HG03354 (cell line): ENCODE measurements around the gene NKTR.

Source experiments
- ATAC-seq: cut with Tn5 transposase; IDR thresholded peaks from one replicate; pipeline ENCODE4 v1.9.1; 2021; ENCODE audit warnings: mild to moderate bottlenecking; ENCODE audit not compliant: unreplicated experiment, poor library complexity, severe bottlenecking

Gene NKTR

DNA sequence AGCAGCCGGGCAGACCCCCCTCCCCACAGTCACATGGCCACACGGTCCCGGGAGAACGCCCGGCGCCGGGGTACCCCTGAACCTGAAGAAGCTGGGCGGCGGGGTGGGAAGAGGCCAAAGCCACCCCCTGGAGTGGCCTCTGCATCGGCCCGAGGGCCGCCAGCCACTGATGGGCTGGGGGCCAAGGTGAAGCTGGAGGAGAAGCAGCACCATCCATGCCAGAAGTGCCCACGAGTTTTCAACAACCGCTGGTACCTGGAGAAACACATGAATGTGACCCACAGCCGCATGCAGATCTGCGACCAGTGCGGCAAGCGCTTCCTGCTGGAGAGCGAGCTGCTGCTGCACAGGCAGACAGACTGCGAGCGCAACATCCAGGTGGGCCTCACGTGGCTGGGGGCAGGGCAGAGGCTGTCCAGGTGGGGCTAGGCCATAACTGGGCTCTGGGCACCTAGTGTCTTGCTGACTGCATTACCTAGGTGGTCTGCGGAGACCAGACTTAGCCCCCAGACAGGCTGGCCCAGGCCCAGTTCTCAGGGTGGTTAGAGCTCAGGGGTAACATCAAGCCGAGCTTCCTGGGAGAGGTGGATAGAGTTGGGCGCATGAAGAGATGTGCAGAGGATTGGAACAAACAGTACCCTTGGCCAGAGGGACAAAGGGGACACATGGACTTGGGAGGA is 59.1 kb downstream of the NKTR start:
- no peak for ATAC-seq

DNA sequence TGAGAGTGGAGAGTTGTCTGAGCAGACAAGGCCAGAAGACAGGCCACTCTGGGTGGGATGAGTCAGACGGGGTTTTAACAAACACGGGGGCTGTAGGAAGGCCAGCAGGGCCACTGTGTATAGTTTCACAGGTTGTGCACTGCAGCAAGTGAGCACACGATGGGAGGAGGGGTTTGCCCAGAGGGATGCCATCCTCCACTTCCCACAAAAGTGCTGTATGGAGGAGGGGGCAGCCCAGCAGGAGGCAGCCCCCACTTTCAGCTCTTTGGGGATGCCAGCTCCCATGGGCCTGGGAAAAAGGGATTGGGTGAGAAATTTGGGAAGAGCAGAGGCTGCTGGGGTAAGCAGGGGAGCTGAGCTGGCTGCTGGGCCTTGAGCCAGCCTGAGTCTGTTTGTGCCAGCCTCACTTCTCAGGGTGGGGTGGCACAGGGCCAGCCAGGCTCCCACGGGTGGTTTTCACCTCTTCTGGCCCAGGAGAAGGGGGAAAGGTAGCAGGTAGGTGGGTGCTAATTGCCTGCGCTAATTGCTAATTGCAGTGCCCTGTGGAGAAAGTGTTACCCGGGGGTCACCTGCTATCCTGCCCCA is 59.7 kb downstream of the NKTR start:
- ATAC-seq, result no peak

DNA sequence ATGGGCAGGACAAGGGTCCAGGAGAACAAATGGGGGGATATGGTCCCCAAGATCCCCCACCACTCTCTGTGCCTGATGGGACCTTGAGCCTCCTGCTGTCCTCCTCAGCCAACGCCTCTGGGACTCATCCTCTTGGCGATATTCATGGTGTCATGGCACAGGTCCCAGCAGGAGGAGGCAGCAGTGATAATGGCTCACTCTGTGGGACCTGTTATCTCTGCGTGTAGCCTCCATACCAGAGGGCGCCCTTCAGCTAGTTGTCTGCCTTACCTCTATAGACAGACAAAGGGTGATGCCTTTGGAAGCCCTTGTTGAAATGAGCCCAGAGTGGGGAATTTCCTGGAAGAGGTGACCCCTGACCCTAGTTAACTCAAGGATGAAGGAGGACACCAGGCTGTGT is 60.4 kb downstream of the NKTR start:
- no peak for ATAC-seq

DNA sequence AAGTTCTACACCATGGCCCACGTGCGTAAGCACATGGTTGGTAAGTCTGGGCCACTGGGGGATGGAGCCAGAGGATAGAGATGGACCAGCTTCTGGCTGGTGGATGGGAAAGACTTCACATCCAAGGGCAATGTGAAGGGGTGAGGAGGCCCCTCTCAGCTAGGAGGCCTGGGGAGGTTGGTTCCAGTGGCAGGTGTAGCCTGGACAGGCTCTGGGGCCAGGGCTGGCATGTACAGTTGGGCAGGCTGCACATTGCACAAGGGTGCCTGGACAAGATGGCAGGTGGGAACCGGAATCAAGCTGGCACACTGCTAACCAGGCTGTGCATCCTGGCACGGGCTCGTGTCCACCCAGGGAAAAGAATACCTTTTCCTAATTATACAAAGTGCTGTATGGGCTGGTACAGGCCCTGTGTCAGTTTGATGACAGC is 61.1 kb downstream of the NKTR start:
- no peak for ATAC-seq

DNA sequence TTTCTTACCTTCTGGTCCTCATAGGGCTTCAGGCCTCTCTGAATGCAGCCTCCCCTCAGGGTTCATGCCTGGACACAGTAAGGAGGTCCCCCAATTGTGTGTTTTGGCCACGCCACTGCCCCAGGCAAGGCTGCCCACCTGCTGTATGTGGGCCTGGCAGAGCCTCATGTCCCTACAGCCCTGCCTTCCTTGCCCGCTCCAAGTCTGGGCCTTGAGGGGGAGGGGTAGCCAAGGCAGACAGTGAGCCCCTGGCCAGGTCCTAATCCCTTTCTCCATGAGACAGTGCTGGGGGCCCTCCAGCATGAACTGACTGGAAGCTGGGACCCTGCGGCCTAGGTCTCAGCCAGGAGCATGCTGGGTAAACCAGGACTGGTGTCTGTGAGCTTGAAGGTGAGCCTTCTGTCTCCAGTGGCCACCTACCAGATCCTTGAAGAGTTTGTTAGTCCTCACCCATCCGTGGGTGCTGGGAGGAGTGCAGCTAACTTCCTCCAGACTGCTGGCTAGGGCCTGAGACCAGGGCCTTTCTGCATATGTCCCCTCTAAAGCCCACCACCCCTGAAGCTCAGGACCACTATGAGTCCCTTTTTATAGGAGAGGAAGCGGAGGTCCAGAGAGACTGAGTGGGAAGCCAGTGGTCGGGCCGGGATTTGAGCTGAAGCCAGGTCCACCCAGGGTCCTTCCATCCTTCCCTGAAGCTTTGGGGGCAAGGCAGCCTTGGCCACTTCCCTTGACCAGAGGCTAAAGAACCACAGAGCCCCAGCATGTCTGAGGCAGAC is 61.7 kb downstream of the NKTR start:
- no peak for ATAC-seq

DNA sequence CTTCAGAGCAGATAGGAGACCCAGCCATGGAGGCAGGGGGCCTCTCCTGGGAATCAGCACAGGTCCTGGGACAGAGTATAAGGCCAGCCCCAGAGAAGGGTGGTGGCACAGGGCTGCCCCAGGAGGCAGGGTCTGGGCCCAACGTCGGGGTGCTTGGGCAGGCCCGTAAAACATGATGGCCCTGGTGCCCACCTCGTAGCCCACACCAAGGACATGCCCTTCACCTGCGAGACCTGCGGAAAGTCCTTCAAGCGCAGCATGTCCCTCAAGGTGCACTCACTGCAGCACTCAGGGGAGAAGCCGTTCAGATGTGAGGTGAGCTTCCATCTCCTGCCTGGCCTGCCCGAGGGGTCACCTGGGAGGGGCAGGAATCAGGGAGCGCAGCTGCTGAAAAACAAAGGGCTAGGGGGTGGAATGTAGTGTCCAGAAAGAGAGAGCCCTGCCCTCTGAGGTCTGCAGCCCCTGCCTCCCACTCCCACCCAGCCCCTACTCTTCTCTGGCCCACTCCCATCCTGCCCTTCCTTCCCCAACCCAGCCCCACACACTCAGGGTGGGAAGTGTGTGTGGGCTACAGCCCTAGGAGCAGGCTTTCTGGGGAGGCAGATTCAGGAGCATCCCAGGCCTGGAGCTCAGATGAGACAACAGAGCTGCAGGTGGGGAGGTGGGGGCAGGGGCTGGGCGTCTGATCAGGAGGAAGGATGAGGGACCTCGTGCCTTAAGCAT is 62.5 kb downstream of the NKTR start:
- ATAC-seq, result no peak

DNA sequence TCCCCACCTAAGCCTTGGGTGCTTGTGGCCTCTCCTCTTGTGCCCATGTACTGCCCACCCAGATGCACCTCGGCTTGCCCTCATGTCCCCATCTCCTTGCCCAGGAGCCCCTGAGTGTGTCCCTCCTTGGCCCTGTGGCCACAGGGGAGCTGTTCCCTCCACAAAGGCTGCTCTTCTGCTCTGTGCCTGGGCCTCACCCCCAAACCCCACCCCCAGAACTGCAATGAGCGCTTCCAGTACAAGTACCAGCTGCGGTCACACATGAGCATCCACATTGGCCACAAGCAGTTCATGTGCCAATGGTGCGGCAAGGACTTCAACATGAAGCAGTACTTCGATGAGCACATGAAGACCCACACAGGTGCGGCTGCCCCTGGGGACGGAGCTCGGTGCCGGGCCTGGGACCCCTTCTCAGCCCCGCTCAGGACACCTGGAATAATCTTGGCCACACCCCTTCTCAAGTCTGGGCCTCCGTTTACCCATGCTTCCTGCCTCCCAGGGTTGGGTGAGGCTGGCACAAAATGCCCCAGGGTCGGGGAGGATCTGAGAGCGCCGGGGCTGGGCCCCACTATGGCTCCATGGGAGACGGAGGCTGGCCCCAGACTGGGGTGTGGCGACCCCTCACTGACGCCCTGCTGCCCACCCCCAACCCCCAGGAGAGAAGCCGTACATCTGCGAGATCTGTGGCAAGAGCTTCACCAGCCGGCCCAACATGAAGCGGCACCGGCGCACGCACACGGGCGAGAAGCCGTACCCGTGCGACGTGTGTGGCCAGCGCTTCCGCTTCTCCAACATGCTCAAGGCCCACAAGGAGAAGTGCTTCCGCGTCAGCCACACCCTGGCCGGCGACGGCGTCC is 63.3 kb downstream of the NKTR start:
- peak; percentile 51 for ATAC-seq

DNA sequence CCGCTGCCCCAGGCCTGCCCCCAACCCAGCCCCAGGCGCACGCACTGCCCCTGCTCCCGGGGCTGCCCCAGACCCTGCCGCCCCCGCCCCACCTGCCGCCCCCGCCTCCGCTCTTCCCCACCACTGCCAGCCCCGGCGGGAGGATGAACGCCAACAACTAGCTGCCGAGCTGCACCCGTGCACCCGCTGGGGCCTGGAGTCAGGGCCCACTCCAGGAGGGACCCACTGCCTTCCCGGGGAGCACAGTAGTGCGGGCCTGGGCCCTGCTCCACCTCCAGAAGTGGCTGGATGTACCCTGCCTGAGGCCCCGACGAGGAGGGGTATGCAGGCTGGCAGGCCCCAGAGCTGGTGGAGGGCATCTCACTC is 63.9 kb downstream of the NKTR start:
- ATAC-seq, result no peak

DNA sequence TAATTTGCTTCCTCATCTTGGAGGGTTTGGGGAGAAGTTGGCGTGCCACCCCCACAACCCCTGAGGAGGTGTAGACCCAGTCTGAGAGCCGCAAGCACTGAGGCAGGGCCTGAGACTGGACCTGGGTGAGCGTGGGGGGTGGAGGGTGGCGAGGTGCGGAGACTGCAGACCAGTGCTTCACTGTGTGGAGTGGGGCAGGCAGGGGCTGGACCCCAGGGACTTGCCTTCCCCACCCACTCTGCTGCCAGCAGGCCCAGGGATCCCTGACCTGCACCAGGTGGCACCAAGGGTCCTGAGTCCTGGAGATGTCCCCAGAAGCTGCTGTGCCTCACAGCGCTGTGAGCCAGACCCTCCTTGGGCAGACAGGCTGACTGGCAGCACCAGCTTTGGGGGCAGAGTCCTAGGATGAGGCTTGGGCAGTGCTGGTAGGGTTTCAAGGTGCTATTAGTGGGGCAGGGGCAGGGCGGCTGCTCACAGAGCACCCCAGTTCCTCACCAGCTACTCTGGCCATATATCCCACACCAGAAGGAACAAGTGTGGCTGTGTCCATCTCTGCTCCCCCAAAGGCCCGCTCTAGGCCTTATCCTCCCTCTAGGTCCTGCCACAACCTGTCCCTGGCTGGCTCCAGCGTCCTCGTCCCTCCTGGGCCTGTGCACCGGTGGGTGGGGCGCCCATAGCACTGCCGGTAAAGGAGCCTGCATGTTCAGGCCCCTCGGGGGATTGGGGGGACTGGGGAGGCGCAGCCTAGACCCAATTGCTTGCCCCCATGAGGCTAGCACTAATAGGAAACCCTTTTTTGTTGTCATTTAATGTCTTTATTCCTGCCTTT is 64.8 kb downstream of the NKTR start:
- no peak for ATAC-seq

DNA sequence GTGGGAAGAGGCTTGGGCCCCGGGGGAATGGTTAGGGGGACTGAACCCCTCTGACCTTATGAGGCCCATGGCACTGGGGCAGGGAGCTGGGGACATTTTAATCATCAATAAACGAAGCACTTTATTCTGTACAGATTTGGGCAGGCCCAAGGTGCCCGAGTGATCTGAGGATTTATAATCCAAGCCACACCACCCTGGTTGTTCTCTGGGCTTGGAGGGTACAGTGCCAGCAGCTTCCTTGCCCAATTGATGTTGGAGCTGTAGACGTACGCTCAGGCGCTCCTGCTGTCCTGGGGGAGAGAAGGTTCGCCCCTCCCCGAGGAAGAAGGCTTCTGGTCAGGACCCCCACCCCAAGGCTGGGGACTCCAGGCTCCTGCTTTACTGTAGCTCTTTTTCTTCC is 65.5 kb downstream of the NKTR start:
- no peak for ATAC-seq

DNA sequence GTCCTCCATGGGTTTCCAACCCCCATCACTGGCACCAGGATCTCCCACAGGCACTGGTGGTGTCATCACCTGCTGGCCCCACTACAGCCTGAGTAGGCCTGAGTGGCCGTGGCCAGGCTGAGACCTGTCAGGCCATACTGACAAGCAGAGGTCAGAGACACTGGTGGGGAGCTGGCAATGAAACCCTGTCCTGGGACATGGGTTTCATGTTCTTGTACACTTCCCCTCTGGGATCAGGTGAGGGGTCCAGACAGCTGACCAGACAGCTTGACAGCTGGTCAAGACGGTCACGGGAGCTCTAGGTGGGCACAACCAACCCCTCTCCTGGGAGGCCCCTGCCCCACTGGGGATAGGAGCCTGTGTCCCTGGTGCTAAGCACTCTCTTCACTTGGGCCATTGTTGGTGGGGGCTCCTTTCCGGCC is 66.1 kb downstream of the NKTR start:
- ATAC-seq, result no peak

DNA sequence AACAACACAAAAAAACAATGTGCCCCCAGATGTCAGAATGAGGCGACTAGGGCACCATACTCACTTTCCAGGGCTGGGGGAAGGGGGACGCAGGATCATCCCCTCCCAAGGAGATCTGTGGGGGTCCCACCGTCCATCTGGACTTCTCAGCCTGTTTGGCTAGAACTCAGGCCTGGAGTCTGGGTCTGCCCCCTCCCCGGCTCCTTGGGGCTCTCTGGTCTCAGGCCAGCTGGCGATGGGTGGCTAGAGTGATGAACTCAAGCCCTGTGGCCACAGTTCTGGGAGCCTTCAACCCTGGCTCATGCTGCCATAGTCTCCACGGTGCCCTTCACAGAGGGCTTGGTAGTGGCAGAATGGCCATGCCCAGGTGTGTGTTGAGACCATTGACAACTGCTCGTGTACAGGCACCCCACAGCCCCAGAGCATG is 66.6 kb downstream of the NKTR start:
- ATAC-seq, result no peak

DNA sequence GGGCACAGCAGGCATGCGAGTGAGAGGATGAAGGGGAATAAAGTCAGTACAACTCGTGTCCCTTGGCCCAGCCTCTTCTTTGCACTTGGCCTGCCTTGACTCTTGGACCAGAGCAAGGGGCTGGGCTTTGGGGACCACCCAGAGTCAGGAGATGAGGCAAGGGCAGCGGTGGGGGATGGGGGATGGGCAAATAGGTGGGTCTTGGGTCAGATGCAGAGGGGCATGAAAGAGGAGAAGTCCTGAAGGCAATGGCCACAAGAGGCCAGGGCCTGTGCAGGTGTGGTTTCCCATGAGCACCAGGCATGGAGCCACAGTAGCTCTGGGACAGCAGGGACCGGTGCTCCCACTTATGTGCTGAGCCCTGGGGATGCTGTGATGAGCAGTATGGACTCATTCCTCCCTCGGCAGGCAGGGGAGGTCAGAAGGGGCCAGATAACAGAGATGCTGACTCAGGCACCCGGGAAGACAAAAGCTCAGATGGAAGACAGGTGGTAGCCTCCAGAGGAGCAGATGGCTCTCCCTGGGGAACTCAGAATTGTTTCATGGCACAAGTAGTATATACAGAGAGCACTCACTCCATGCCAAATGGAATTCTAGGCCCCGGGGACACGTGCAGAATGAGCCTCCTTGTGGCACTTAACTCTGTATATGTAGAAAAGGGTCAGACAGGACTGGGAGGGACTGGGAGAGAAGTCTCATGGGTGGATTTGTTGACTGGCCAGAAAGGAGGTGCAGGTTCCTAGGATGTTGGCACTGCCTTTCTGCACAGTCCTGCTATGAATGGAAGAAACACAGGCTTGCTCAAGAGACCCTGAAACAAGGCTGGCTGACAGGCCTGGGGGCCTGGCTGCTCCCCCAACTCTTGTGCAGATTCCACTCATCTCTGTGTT is 67.3 kb downstream of the NKTR start:
- no peak for ATAC-seq

DNA sequence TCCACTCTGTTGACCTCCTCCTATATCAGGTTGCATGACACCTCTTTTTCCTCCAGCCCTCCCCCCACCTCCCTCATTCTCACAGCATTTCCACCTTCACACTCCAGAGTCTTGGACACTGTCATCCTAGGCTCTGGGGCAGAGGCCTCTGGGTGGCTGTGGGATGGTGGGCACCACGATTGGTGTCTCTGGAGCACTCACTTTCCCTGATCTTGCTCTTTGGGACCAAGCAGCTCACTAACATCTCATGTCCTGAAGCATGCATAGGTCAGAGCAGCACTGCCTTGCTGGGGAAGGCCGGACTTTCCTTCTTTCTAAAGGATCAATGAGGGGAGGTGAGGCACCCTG is 67.9 kb downstream of the NKTR start:
- ATAC-seq, result no peak

DNA sequence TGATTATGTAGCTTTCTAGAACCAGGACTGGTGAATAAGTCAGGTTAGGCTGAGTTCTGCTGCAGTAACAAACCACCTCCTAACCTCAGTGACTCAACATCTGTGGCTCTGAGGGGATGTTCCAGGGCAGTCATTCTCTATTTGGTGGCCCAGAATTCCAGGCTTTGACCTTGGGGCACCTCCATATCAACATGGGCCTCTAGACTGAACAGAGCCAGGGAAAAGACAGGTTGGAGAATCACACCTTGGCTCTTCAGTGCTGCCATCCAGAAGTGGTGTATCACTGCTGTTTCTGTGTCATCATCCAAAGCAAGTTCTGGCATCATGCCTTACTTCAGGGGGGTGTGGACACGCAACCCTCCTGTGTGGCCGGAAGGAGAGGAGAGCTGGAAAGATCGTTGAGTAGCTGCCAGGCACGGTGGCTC is 68.3 kb downstream of the NKTR start:
- no peak for ATAC-seq

DNA sequence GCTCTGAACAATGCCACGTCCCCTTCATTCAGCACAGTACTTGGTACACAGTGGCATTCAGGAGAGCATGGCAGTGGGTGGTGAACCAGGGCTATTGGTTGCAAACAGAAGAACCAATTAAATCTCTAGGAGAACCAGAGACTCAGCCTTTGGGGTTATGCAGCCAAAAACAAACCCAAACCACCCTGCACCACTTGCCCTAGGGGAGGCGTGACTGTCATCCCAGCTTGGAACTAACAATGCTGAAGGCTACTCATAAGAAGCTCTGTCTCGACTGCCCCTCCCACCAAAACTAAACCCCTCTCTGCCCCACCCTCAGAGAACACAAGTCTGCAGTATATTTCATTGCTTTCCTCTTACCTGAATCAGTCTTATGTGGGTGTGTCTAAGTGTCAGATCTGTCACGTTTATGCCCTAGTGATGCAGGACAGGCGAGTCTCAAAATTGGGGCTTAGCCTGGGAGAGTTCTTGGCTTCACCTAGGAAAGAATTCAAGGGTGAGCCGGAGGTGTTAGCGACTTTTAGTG is 69.6 kb downstream of the NKTR start:
- no peak for ATAC-seq

DNA sequence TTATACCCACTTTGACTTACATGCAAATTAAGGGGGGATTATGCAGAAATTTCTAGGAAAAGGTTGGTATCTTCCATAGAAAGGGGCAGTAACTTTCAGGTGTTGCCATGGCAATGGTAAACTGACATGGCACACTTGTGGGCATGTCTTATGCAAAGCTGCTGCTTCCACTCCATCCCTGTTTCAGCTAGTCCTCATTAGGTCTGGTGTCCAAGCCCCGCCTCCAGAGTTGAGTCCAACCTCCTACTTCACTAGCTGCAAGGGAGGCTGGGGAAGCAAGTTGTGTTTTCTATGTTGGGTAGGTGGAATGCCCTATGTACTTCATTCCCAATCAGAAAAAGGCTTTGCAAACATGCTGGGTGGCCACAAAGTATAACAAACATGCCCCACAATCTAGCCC is 70.2 kb downstream of the NKTR start:
- no peak for ATAC-seq

DNA sequence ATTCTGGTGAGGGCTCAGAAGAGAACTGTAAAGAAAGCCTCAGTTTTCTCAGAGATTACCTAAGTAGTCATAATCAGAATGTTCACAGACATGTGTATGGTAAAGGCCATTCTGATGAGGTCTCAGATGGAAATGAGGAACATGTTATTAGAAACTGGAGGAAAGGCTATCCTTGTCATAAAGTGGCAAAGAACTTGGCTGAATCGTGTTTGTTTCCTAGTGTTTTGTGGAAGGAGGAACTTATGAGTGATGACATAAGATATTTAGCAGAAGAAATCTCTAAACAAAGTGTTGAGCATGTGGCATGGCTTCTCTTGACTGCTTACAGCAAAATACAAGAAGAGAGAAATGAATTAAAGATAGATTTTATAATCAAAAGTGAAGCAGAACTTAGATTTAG is 72.0 kb downstream of the NKTR start:
- no peak for ATAC-seq
